Spleen (tissue), 11 donors: Measurements from ENCODE around the gene HIPK2. TPM values are rescaled to one million over a fixed set of nuclear protein-coding genes. Genes with fewer than 3 reads are reported as not detected.

Source experiments
- DNase-seq: peaks from one replicate; pipeline ENCODE4 v3.0.0-alpha.2; 2020
- H3K27ac ChIP-seq, 8 donors: fragments of 200-600 bp; sonication (generic) in 7 of 8; 1 replicate in 4 of 8; 2 replicates in 4 of 8; pipeline versions ENCODE4 v1.5.0 to v1.8.0; 2016 to 2021; ENCODE audit warnings: inconsistent platforms in 4 of 8, mild to moderate bottlenecking in 4 of 8, moderate library complexity in 1 of 8
- H3K27me3 ChIP-seq, 7 donors: fragments of 200-600 bp; sonication (generic) in 6 of 7; replicated peaks in 1 of 7; 1 replicate in 4 of 7; 2 replicates in 3 of 7; pipeline versions ENCODE4 v1.5.0 to v1.8.0; 2016 to 2021; ENCODE audit warnings: inconsistent platforms in 3 of 7, mild to moderate bottlenecking in 1 of 7
- H3K36me3 ChIP-seq, 6 donors: fragments of 200-600 bp; sonication (generic) in 5 of 6; 1 replicate in 4 of 6; 2 replicates in 2 of 6; pipeline versions ENCODE4 v1.5.0 to v1.8.0; 2016 to 2021; ENCODE audit warnings: inconsistent platforms in 2 of 6
- H3K4me1 ChIP-seq, 6 donors: fragments of 200-600 bp; sonication (generic) in 5 of 6; 1 replicate in 3 of 6; 2 replicates in 3 of 6; pipeline versions ENCODE4 v1.5.0 to v1.8.0; 2016 to 2021; ENCODE audit warnings: inconsistent platforms in 3 of 6
- H3K4me3 ChIP-seq, 8 donors: fragments of 200-600 bp; sonication (generic) in 7 of 8; 1 replicate in 4 of 8; 2 replicates in 4 of 8; pipeline versions ENCODE4 v1.5.0 to v1.8.0; 2016 to 2021; ENCODE audit warnings: inconsistent platforms in 4 of 8, mild to moderate bottlenecking in 4 of 8, moderate library complexity in 2 of 8
- H3K9me3 ChIP-seq, 8 donors: fragments of 200-600 bp; sonication (generic) in 7 of 8; 1 replicate in 4 of 8; 2 replicates in 4 of 8; pipeline versions ENCODE4 v1.5.0 to v1.8.0; 2016 to 2021; ENCODE audit warnings: inconsistent platforms in 4 of 8
- POLR2A ChIP-seq, 3 donors: fragments of 450-650 bp; IDR thresholded peaks; one replicate each; pipeline ENCODE4 v1.5.1; 2017; ENCODE audit warnings: antibody characterized with exemption in 3 of 3, mild to moderate bottlenecking in 1 of 3
- POLR2AphosphoS5 ChIP-seq, 3 donors: sonication (generic); formaldehyde crosslinking; IDR thresholded peaks; one replicate each; pipeline ENCODE4 v1.5.1; 2017; ENCODE audit warnings: antibody characterized with exemption in 3 of 3
- WGBS, 5 donors: extraction: QIAGEN DNeasy Blood & Tissue Kit in 3 of 5; methylation state at CpG; one replicate each; pipeline versions ENCODE4 v1.1.5 to v1.1.7; 2013 to 2018; 5-methylcytosine and 5-hydroxymethylcytosine counted together
- intact Hi-C: fragments of 100-400 bp; cut with DNase I; formaldehyde crosslinking; loops from one replicate; pipeline ENCODE4 v1.15.0; 2023; ENCODE audit warnings: low total_unique reads
- polyA plus RNA-seq, 3 donors: library from polyadenylated mRNA; stranded (reverse); fragments of 200-250 nt; gene quantifications; one replicate each; pipeline ENCODE4 v1.2.1, GENCODE V29; 2013
- total RNA-seq, 7 donors: library from RNA; depleted of rRNA in 3 of 7; stranded (reverse); fragments of >200 nt in 3 of 7; fragmentation: NEBNext Ultra II Directional in 4 of 7; extraction: Animal tissue kit (Norgen Biotek cat#: 25700) in 4 of 7; gene quantifications; one replicate each; pipeline versions ENCODE4 v1.1.0 to v1.2.1, GENCODE V29; 2016 to 2021
- TF ChIP-seq, protein P1 (sequence below), 11 experiments: fragments of 200-600 bp in 7 of 11; fragments of 450-650 bp in 4 of 11; sonication (generic) in 4 of 11; IDR thresholded peaks in 8 of 11; conservative IDR thresholded peaks in 3 of 11; 1 replicate in 7 of 11; 2 replicates in 4 of 11; pipeline versions ENCODE4 v1.4.0 to v1.8.0; 2016 to 2021; ENCODE audit warnings: antibody characterized with exemption in 11 of 11, inconsistent platforms in 4 of 11, mild to moderate bottlenecking in 1 of 11
- donor health status: healthy with polysubstance abuse.
- donor health status: DM: no; HTN: no; CAD: no; lungs with moderate emphysema.
- donor health status: DM: no; HTN: no; CAD: no.
- donor health status: Bipolar disorder and iron deficiency.
- donor health status: healthy.
- donor health status: DM: no; HTN: no; CAD: no.
- donor health status: DM: yes; HTN: yes; CAD: no.

The HIPK2 gene
- total and polyA plus RNA-seq, 10 donors = 1.7 to 97.5 (median 51.8) TPM

GRCh38 chr7:139532636-139533155 is 245.1 kb downstream of the HIPK2 start:
- no peak overlapping the region for H3K27ac ChIP-seq
- TF ChIP-seq POLR2AphosphoS5 (IDR thresholded peaks at IDR 0.05) (no peak), POLR2A (IDR thresholded peaks at IDR 0.05) (no peak)
- TF ChIP-seq, protein P1, sequence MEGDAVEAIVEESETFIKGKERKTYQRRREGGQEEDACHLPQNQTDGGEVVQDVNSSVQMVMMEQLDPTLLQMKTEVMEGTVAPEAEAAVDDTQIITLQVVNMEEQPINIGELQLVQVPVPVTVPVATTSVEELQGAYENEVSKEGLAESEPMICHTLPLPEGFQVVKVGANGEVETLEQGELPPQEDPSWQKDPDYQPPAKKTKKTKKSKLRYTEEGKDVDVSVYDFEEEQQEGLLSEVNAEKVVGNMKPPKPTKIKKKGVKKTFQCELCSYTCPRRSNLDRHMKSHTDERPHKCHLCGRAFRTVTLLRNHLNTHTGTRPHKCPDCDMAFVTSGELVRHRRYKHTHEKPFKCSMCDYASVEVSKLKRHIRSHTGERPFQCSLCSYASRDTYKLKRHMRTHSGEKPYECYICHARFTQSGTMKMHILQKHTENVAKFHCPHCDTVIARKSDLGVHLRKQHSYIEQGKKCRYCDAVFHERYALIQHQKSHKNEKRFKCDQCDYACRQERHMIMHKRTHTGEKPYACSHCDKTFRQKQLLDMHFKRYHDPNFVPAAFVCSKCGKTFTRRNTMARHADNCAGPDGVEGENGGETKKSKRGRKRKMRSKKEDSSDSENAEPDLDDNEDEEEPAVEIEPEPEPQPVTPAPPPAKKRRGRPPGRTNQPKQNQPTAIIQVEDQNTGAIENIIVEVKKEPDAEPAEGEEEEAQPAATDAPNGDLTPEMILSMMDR (IDR thresholded peaks at IDR 0.05 in 8 of 11, conservative IDR thresholded peaks at IDR 0.05 in 3 of 11) = no peak
- no peak overlapping the region for H3K4me3 ChIP-seq
- no peaks in the 10 kb centered on the region for H3K4me1 ChIP-seq
- H3K9me3 ChIP-seq = no peaks in the 10 kb centered on the region
- WGBS, 5 donors = 65 to 79% (median 76%) methylated on average over 6 of the region's 6 CpGs
- peaks cover 0 to 5% (median 0%) of the 10 kb centered on the region in 7 donors for H3K27me3 ChIP-seq
- H3K36me3 ChIP-seq = no peaks in the 10 kb centered on the region
- intact Hi-C loops = no loop called here
- DNase-seq = no peak

GRCh38 chr7:139531094-139531493 is 246.7 kb downstream of the HIPK2 start:
- Histone ChIP-seq H3K4me3 (no peak overlapping the region), H3K36me3 (no peaks in the 10 kb centered on the region), H3K4me1 (no peaks in the 10 kb centered on the region), H3K27ac (no peak overlapping the region), H3K9me3 (no peaks in the 10 kb centered on the region), H3K27me3 (peaks cover 0 to 15% (median 0%) of the 10 kb centered on the region in 7 donors)
- DNase-seq = no peak
- intact Hi-C loops = no loop called here
- no peak for TF ChIP-seq POLR2AphosphoS5 (IDR thresholded peaks at IDR 0.05)
- TF ChIP-seq POLR2A (IDR thresholded peaks at IDR 0.05) = no peak
- TF ChIP-seq, protein P1 (IDR thresholded peaks at IDR 0.05 in 8 of 11, conservative IDR thresholded peaks at IDR 0.05 in 3 of 11) = no peak
- WGBS, 5 donors = 76 to 94% (median 85%) methylated on average over 1 of the region's 1 CpG

DNA sequence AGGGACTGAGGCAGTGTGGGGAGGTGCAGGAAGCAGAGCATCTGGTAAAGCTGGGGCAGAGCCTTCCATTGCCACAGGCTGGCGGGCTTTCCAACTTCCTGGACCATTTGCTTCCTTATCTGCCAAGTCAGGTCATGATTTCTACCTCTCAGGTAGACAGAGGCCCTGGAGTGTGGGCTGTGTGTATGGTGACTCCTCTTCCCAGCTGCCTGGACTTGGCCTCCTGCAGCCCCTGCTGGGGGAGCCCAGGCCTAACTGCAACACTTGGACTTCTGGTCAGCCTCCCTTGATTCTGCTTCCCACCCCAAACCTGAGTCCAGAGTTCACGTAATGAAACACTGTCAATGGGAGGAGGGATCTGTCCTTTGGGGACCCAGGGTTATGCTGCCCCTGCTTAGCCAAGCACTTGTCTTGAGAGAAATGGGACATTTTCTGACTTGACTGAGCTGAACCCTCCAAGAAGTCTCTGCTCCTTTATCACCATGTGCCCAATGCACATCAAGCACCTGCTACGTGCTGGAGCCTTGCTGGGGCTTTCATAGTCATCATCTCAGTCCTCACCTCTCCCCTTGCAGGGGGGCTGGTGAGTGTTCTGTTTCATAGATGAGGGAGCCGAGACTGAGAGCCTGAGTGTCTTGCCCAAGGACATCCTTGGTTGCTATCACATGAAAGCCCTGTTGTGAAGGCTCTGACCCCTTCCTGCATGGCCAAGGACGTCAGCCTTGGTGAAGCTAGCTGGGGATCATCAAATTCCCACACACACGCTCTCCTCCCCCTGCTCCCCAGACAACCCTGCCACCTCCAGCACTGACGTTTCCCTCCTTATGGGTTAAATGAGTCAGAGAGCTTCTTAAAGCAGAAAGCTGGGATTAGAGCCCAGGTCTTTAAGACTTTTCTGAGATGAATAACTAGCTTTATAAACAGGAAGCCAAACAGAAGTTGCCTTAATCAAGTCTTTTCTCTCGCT is 250.9 kb downstream of the HIPK2 start:
- DNase-seq = no peak
- no peaks in the 10 kb centered on the region for H3K9me3 ChIP-seq
- peaks cover 0 to 56% (median 18%) of the 10 kb centered on the region in 7 donors for H3K27me3 ChIP-seq
- TF ChIP-seq POLR2AphosphoS5 (IDR thresholded peaks at IDR 0.05) (no peak), POLR2A (IDR thresholded peaks at IDR 0.05) (no peak)
- TF ChIP-seq, protein P1 (IDR thresholded peaks at IDR 0.05 in 8 of 11, conservative IDR thresholded peaks at IDR 0.05 in 3 of 11) = no peak
- intact Hi-C loops = no loop called here
- H3K36me3 ChIP-seq = no peaks in the 10 kb centered on the region
- no peak overlapping the region for H3K4me3 ChIP-seq
- 57 to 73% (median 62%) methylated on average over 7 to 8 of the region's 8 CpGs for WGBS, 5 donors
- peaks cover 0 to 14% (median 3%) of the 10 kb centered on the region in 6 donors for H3K4me1 ChIP-seq
- no peak overlapping the region for H3K27ac ChIP-seq

DNA sequence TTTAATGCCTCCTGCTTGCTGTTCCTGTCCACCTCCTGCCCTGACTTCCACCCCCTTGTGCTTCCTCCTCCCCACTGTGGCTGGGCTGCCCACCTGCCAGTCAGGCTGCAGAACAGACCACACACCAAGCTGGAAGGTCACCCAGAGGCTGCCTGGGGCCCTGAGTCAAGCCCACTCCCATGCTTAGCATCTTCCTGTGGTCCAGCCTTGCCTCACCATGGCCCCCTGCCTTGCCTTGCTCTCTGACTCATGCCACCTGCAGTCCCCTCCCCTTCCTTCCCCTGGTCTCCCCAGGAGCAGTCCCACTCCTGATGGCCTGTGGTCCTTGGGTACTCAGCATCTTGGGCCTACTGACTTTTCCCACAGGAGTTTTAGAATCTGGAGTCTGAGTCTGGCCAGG is 252.0 kb downstream of the HIPK2 start:
- H3K9me3 ChIP-seq = no peaks in the 10 kb centered on the region
- no peak overlapping the region for H3K27ac ChIP-seq
- H3K36me3 ChIP-seq = no peaks in the 10 kb centered on the region
- intact Hi-C loops = no loop called here
- no peak for TF ChIP-seq POLR2A (IDR thresholded peaks at IDR 0.05)
- TF ChIP-seq, protein P1 (IDR thresholded peaks at IDR 0.05 in 8 of 11, conservative IDR thresholded peaks at IDR 0.05 in 3 of 11) = no peak
- TF ChIP-seq POLR2AphosphoS5 (IDR thresholded peaks at IDR 0.05) = no peak
- H3K27me3 ChIP-seq = peaks cover 0 to 65% (median 18%) of the 10 kb centered on the region in 7 donors
- no peak for DNase-seq
- peaks cover 0 to 14% (median 3%) of the 10 kb centered on the region in 6 donors for H3K4me1 ChIP-seq
- H3K4me3 ChIP-seq = no peak overlapping the region
